ENCODE data around the gene C19orf25. TPM values are rescaled to one million over a fixed set of nuclear protein-coding genes. Genes with fewer than 3 reads are reported as not detected.

The C19orf25 gene
- total RNA-seq, 1 donor from 2014 or later: 29.7 TPM

DNA sequence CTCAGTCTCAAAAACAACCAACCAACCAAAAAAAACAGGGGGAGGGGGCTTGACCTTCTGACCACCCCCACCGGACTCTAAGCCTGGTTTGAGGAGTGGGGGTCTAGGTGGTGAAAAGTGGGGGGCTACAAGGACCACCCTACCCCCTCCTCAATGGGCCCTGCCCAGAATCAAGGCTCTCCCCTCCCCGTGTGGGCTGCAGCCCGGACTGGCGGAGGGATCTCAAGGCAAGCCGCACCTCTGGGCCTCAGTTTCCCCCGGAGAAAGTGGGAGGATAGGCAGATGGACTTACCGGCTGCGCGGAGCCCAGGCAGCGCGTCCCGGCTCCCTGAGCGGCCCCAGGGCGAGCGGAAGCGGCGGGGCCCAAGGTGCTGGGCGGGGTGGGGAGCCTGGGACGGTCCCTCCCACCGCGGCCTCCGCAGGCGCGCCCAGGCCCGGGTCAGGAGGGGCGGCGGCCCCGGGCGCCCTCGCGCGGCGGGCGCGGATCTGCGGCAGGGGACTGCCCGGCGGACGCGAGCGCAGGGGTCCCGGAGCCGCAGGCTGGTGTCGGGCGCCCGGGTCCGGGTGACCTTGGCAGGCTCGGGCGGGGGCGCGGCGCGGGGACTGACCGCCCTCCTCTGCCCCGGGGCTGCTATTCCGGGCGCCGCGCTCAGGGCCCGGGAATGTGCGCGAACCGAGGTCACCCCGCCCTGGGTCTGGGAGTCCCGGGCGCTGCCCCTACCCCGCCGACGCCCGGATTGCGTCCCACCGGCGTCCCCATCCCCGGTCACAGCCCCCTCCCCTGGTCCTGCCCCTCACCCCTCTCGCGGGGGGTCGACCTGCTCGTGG, 33.9 kb upstream of the C19orf25 start, which contains the start of gene ADAMTSL5:
TSS of gene ADAMTSL5 (minus strand) at position 349 of the 828 bp plus-strand sequence. CDS start 2,076 bp downstream, outside the sequence.
- TF ChIP-seq, protein P1, sequence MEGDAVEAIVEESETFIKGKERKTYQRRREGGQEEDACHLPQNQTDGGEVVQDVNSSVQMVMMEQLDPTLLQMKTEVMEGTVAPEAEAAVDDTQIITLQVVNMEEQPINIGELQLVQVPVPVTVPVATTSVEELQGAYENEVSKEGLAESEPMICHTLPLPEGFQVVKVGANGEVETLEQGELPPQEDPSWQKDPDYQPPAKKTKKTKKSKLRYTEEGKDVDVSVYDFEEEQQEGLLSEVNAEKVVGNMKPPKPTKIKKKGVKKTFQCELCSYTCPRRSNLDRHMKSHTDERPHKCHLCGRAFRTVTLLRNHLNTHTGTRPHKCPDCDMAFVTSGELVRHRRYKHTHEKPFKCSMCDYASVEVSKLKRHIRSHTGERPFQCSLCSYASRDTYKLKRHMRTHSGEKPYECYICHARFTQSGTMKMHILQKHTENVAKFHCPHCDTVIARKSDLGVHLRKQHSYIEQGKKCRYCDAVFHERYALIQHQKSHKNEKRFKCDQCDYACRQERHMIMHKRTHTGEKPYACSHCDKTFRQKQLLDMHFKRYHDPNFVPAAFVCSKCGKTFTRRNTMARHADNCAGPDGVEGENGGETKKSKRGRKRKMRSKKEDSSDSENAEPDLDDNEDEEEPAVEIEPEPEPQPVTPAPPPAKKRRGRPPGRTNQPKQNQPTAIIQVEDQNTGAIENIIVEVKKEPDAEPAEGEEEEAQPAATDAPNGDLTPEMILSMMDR (IDR thresholded peaks at IDR 0.05; ENCODE audit: unreplicated experiment): no peak
- H3K27me3 Mint-ChIP-seq (ENCODE audit: unreplicated experiment): peaks cover 6% of the 10 kb centered on the region
- no peaks in the 10 kb centered on the region for H3K36me3 Mint-ChIP-seq (ENCODE audit: low read depth, unreplicated experiment)
- DNase-seq (ENCODE audit: low spot score): no peak
- H3K4me3 Mint-ChIP-seq (ENCODE audit: unreplicated experiment): no peak within 1 kb of the TSS
- no peak within 1 kb of the TSS for H3K27ac Mint-ChIP-seq (ENCODE audit: unreplicated experiment)
- peaks cover 5% of the 10 kb centered on the region for H3K4me1 Mint-ChIP-seq (ENCODE audit: unreplicated experiment)
- no peaks in the 10 kb centered on the region for H3K9me3 Mint-ChIP-seq (ENCODE audit: unreplicated experiment)

DNA sequence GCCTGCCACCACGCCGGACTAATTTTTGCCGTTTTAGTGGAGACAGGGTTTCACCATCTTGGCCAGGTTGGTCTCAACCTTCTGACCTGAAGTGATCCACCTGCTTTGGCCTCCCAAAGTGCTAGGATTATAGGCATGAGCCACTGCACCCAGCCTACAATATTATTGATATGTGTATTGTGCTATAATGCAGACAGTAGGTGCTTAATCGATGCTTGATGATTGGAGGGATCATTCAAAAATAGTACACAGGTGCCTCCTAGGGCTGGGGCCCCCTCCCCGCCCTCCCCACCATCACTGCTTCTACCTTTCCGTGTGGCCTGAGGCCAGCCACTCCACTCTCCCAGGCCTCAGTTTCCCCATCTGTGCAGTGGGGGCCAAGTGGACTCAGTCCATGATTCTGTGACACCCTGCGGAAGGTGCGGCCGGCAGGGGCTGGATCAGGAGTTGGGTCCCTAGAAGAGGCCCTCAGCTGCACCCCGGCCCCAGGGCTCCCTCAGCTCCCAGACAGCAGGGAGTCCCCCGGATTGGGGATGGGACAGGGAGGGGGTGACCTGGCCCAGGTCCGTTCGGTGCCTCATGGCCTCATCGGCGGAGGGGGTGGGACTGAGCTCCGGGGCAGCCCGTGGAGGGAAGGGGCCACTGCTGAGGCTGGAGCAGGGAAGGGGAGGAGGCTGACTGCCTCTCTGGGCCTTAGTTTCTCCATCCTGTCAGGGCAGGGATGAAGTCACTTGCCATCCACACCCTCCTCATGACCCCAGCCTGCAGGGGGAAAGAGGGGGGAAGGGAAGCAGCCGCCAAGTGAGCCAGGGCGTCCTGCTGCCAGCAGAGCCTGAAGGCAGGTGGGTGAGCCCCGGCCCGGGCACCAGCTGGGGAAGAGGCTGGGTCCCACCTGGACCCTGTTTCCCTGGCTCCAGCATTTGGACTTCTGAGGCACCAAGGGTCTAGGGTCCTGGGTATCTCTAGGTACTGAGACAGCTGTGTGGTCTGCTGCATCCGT, 32.6 kb upstream of the C19orf25 start:
- peaks cover 6% of the 10 kb centered on the region for H3K27me3 Mint-ChIP-seq (ENCODE audit: unreplicated experiment)
- peaks cover 5% of the 10 kb centered on the region for H3K4me1 Mint-ChIP-seq (ENCODE audit: unreplicated experiment)
- no peaks in the 10 kb centered on the region for H3K9me3 Mint-ChIP-seq (ENCODE audit: unreplicated experiment)

DNA sequence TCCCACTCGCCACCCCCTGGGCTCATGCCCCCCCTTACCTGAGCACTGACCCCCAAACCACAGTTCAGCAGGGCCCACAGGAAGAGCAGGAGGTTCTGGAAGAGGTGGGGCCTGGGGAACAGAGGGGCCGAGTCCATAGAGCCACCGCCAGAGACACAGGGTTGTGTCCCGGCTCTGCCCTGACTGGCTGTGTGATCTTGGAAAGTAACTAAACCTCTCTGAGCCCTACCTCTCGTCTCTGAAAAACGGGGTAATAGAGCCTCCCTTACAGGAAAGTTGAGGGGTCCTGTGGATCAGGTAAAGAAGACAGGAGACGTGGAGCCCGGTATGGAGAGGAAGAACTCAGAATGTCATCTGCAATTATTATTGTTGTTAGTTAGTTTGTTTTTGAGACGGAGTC, 31.8 kb upstream of the C19orf25 start:
- TF ChIP-seq, protein P1 (IDR thresholded peaks at IDR 0.05; ENCODE audit: unreplicated experiment): no peak
- no peaks in the 10 kb centered on the region for H3K36me3 Mint-ChIP-seq (ENCODE audit: low read depth, unreplicated experiment)
- no peak overlapping the region for H3K4me3 Mint-ChIP-seq (ENCODE audit: unreplicated experiment)
- no peak for DNase-seq (ENCODE audit: low spot score)
- peaks cover 3% of the 10 kb centered on the region for H3K27me3 Mint-ChIP-seq (ENCODE audit: unreplicated experiment)
- no peaks in the 10 kb centered on the region for H3K9me3 Mint-ChIP-seq (ENCODE audit: unreplicated experiment)
- no peak overlapping the region for H3K27ac Mint-ChIP-seq (ENCODE audit: unreplicated experiment)
- peaks cover 5% of the 10 kb centered on the region for H3K4me1 Mint-ChIP-seq (ENCODE audit: unreplicated experiment)

More for the DNA sequence above, 32.6 kb upstream of the C19orf25 start:
- DNase-seq (ENCODE audit: low spot score): no peak
- TF ChIP-seq, protein P1 (IDR thresholded peaks at IDR 0.05; ENCODE audit: unreplicated experiment): no peak
- Mint-ChIP-seq H3K4me3 (ENCODE audit: unreplicated experiment) (no peak overlapping the region), H3K36me3 (ENCODE audit: low read depth, unreplicated experiment) (no peaks in the 10 kb centered on the region), H3K27ac (ENCODE audit: unreplicated experiment) (no peak overlapping the region)

DNA sequence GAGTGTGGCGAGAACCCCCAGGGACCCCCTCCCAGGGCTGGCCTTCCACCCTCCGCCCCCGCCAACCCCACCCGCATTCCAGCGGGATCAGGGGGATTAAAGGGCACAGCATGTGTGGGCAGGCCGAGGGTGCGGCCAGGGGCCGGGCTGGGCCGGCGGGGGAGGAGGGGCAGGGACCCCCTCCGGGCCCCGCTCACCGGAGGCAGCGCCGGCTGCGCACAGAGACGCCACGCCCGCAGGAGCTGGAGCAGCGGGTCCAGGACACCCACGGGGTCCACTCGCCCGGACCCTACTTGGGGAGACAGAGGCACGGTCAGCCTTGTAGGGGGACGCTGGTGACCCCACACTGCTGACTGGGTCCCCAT, 31.4 kb upstream of the C19orf25 start:
- DNase-seq (ENCODE audit: low spot score): no peak
- TF ChIP-seq, protein P1 (IDR thresholded peaks at IDR 0.05; ENCODE audit: unreplicated experiment): no peak
- peaks cover 3% of the 10 kb centered on the region for H3K27me3 Mint-ChIP-seq (ENCODE audit: unreplicated experiment)

More for the DNA sequence above, 31.4 kb upstream of the C19orf25 start:
- no peaks in the 10 kb centered on the region for H3K9me3 Mint-ChIP-seq (ENCODE audit: unreplicated experiment)
- no peak overlapping the region for H3K4me3 Mint-ChIP-seq (ENCODE audit: unreplicated experiment)
- H3K36me3 Mint-ChIP-seq (ENCODE audit: low read depth, unreplicated experiment): no peaks in the 10 kb centered on the region
- no peak overlapping the region for H3K27ac Mint-ChIP-seq (ENCODE audit: unreplicated experiment)
- H3K4me1 Mint-ChIP-seq (ENCODE audit: unreplicated experiment): peaks cover 5% of the 10 kb centered on the region

Data from endothelial cell (in vitro differentiated cells).